Fibroblast of skin of right biceps (primary cell): ENCODE results near the gene RHCE.
"Not testable (repeated sequence)": the region's sequence is repeated elsewhere in the genome, so short reads cannot be mapped to it uniquely, and the experiment has no call there.

Experiments used
- DNase-seq: peaks from one replicate; pipeline ENCODE4 v3.0.0-alpha.2; 2013

Gene RHCE

DNA sequence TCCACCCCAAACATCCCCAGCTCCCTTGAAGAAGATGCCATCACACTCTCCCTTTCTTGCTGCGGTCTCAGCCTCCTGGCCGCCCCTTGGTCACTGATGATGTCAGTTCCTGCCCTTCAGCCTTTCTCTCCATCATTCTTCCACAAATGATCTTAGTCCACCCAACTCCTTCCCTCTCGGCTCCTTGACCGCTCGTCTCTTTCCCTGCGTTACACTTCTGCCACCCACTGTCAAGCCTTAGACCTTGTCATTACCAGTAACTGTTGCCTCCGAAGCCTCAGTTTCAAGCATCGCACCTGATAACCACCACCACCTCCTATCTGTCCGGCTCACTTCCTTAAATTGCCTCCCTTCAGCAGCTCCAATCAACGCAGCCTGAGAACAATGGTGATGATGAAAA is 23.1 kb downstream of the RHCE start:
- not testable (repeated sequence) for DNase-seq

DNA sequence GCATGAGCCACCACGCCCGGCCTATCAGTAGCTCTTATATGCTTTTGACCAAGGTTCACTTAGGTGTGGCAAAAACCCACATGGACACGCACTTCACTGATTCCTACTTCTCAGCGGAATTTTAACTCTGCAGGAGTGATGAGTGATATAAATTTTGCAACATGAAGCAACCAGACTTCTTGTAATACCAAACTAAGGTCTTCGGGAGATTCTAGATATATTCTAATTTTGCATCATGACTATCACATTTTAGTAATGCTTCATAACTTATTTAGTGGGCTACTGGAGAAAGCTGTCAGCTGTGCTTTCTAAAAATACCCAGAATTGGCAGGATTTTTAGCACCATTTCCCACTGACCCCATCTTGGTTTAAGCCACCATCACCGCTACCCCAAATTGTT is 27.8 kb downstream of the RHCE start:
- peak; percentile 56 for DNase-seq

DNA sequence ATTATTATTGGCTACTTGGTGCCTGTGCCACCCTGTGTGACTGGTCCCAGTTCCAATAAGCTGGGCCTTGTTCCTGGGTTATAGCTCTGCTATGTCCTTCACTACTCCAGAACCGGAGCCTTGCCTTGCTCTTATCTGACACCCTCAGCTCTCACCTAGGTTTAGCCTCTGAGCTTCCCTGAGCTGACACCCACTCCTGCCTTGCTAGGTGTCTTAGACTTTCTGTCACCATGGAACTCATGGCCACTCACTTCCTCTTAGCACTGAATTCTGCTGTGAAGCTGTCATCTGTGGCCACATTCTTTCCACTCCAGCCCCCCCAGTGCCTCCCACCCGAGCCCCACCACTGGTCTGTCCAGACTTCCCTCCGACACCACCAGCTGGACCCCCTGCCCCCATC is 30.9 kb downstream of the RHCE start:
- DNase-seq: not testable (repeated sequence)

DNA sequence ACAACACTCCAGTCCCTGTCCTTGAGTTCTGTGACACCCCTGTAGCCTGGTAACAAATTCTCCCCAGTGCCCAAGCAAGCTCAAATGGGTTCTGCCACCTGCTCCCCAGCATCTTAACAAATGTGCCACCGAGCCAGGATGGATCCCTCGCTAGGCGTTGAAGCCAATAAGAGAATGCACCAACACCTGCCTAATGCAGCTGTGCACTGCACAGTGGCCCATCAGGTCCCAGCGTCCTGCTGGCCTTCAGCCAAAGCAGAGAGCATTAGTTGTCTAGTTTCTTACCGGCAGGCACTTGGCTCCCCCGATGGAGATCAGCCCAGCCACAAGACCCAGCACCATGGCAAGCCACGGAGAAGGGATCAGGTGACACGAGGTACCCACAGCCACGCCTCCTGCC is 31.9 kb downstream of the RHCE start:
- DNase-seq: not testable (repeated sequence)

- not testable (repeated sequence) for DNase-seq
Observed at GRCh38 chr1:25387096-25387495, 33.5 kb downstream of the RHCE start.

- DNase-seq: not testable (repeated sequence)
Observed at GRCh38 chr1:25383875-25384274, 36.8 kb downstream of the RHCE start.

DNA sequence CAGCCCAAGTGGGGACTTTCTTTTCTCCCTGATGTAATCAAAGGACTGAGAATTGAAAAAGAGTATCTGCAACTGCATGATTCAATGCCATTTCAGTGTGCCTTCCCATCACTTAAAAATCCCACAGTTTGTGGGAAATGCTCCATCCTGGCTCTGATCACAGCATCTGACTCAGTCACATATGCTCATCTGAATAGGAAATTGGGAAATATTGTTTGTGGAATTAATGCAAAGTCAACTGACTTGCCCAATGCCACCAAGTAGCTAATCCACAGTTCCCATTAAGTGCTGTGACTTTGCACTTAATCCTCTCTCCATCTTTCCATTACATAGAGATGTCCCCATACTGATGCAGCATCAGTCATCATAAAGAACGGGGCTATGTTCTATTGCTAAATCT is 37.5 kb downstream of the RHCE start:
- peak; percentile 89 for DNase-seq

- peak; percentile 38 for DNase-seq
Observed at GRCh38 chr1:25382543-25382942, 38.1 kb downstream of the RHCE start.

DNA sequence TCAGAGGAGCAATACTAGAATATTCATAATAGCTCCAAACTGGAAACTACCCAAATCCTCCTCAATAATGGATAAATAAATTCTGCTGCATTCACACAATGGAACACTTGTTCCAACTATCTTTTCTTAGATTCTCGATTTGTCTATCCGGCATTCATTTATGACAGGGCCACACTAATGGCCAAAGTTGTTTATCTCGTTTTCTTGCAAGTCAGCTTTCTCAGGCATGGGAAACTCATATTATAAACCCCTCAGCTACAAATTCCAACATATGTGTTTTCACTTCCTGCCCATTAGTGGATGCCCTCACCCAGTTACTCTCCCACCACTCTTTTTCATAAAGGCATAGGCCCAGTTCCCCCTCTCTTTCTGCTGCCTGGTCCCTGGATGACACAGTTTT is 42.3 kb downstream of the RHCE start:
- DNase-seq: not testable (repeated sequence)

- DNase-seq: peak; percentile 97
Observed at GRCh38 chr1:25371757-25372156, 48.9 kb downstream of the RHCE start.

DNA sequence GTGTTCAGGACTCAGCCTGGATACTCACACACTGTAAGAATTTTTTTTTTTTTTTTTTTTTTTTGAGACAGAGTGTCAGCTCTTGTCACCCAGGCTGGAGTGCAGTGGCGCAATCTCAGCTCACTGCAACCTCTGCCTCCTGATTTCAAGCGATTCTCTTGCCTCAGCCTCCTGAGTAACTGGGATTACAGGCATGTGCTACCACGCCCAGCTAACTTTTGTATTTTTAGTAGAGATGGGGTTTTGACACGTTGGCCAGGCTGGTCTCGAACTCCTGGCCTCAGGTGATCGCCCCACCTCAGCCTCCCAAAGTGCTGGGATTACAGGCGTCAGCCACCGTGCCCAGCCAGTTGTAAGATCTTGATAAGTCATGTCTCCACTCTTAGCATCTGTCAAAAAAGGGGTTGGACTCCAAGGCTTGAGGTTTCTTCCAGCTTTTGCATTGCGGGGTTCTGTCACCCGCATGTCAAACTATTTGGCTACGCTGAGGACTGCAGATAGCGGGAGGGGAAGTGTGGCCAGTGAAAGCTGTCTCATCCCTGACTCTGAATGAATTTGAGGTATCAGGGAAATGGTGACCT is 50.8 kb downstream of the RHCE start:
- DNase-seq: not testable (repeated sequence)

GRCh38 chr1:25369241-25369640 is 51.4 kb downstream of the RHCE start:
- DNase-seq: no peak

GRCh38 chr1:25362634-25363559 is 57.7 kb downstream of the RHCE start:
- DNase-seq: not testable (repeated sequence)

DNA sequence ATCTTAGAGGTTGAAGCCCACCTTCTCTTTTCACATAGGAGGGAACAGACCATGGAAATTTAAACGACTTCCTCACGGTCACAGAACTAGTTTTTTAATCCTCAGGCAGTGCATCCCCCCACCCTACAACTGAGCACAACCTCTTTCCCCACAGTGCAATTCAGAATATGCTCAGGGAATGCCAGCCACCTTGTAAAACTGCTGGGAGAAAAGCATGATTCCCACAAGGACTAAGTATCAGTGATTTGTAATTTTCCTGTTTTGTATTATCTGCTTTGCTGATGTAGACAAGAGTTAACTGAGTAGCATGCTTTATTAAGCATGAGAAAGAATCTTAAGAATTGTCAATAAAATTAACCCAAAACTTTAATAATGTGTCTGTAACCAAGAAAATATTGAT is 58.7 kb downstream of the RHCE start:
- no peak for DNase-seq

DNA sequence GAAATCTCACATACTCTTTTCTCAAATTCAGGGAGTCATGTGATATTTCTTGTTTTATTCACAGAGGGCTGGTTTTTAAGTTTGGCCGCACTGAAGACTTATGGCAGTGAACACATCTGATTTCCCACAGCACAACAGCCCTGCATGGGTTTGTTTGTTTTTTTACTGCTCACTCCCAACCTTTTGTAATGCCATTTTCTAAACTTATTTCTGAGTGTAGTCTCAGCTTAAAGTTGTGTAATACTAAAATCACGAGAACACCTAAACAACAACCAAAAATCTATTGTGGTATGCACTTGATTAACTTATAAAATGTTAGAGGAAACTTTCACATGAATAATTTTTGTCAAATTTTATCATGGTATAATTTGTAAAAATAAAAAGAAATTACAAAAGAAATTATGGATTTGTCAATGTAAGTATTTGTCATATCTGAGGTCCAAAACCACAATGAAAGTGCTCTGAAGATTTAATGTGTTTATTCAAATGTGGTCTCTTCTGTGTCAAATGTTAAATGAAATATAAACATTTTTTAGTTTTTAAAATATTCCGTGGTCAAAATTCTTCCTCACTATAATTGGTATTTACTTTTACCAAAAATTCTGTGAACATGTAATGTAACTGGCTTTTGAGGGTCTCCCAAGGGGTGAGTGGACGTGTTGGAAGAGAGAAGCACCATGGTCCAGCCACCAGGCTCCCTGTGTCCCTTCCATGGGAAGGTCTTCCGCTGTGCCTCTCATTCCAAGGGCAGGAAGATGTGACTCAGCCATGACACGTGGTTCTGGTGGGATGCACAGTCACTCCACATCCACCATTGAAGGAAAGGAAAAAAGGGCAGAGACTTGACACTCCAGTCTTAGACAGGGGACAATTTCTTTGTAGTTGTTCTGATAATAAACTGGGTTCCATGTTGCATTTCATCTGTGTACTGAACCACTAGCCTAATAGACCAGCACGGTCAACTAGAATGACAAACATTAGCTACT is 59.7 kb downstream of the RHCE start:
- DNase-seq: peak; percentile 88

- peak; percentile 68 for DNase-seq
Observed at GRCh38 chr1:25356848-25357247, 63.8 kb downstream of the RHCE start.

GRCh38 chr1:25356441-25356840 is 64.2 kb downstream of the RHCE start:
- no peak for DNase-seq

- no peak for DNase-seq
Observed at GRCh38 chr1:25355841-25356395, 64.7 kb downstream of the RHCE start.

GRCh38 chr1:25349606-25350005 is 71.0 kb downstream of the RHCE start:
- no peak for DNase-seq

DNA sequence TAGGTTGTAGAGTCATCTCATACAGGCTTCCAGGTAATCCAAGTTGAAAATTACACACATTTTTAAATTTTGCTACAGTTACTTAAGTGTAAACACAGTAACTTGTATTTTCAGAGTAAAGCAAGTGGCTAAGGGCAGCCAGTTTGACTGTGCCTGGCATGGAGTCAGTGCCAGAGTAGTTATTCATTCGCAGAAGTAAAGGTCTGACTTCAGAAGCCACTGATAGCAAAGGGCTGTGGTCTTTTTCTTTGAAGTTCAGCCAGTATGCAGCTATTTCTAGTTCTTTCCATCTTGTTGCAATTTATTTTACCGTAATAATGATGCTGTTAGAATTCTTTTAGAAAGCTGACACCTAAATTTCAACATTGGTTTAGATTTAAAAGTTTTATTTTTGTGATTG is 73.1 kb downstream of the RHCE start:
- DNase-seq: no peak

GRCh38 chr1:25343872-25344271 is 76.8 kb downstream of the RHCE start:
- DNase-seq: peak; percentile 94

GRCh38 chr1:25342846-25343245 is 77.8 kb downstream of the RHCE start:
- DNase-seq: no peak

GRCh38 chr1:25341746-25342145 is 78.9 kb downstream of the RHCE start:
- DNase-seq: no peak
